ENCODE measurements around the gene CDK17. TPM values are rescaled to one million over a fixed set of nuclear protein-coding genes. Genes with fewer than 3 reads are reported as not detected.
"Not testable (repeated sequence)": the region's sequence is repeated elsewhere in the genome, so short reads cannot be mapped to it uniquely, and the experiment has no call there.

Gene CDK17
- 132 TPM for total RNA-seq

- FAIRE-seq (no peak), DNase-seq (ENCODE audit: low spot score in 2 of 2) (peak; percentile 88 to 92)
Measured at GRCh38 chr12:96399919-96400630, at the start of gene CDK17. TSS of gene CDK17 (minus strand) at chr12:96400439. CDS start at chr12:96334836, 65,603 bp downstream.

- FAIRE-seq (no peak), DNase-seq (ENCODE audit: low spot score in 2 of 2) (no peak)
Measured at GRCh38 chr12:96448300-96448699, 48.1 kb upstream of the CDK17 start.

- FAIRE-seq, result no peak
- DNase-seq (ENCODE audit: low spot score in 2 of 2), result no peak
Measured at GRCh38 chr12:96447256-96447655, 47.0 kb upstream of the CDK17 start.

- no peak for FAIRE-seq
Measured at GRCh38 chr12:96445691-96446583, 45.7 kb upstream of the CDK17 start.

GRCh38 chr12:96444399-96444798, 44.2 kb upstream of the CDK17 start:
- FAIRE-seq (no peak), DNase-seq (ENCODE audit: low spot score in 2 of 2) (no peak)

More at GRCh38 chr12:96445691-96446583, 45.7 kb upstream of the CDK17 start:
- no peak for DNase-seq (ENCODE audit: low spot score in 2 of 2)

GRCh38 chr12:96442906-96443305, 42.7 kb upstream of the CDK17 start:
- DNase-seq (ENCODE audit: low spot score in 2 of 2) (no peak), FAIRE-seq (no peak)

GRCh38 chr12:96441816-96442215, 41.6 kb upstream of the CDK17 start:
- no peak for FAIRE-seq
- no peak for DNase-seq (ENCODE audit: low spot score in 2 of 2)

GRCh38 chr12:96438330-96438729, 38.1 kb upstream of the CDK17 start:
- no peak for DNase-seq (ENCODE audit: low spot score in 2 of 2)
- FAIRE-seq, result no peak

GRCh38 chr12:96437171-96437445, 36.9 kb upstream of the CDK17 start:
- FAIRE-seq (no peak), DNase-seq (ENCODE audit: low spot score in 2 of 2) (no peak)

- DNase-seq (ENCODE audit: low spot score in 2 of 2) (no peak), FAIRE-seq (no peak)
Measured at GRCh38 chr12:96436366-96437170, 36.3 kb upstream of the CDK17 start.

GRCh38 chr12:96434107-96434506, 33.9 kb upstream of the CDK17 start:
- FAIRE-seq, result no peak
- no peak for DNase-seq (ENCODE audit: low spot score in 2 of 2)

- not testable (repeated sequence) for DNase-seq (ENCODE audit: low spot score in 2 of 2); FAIRE-seq
Measured at GRCh38 chr12:96432496-96433321, 32.5 kb upstream of the CDK17 start.

- no peak for FAIRE-seq
- DNase-seq (ENCODE audit: low spot score in 2 of 2), result no peak
Measured at GRCh38 chr12:96431067-96431466, 30.8 kb upstream of the CDK17 start.

GRCh38 chr12:96427269-96427729, 27.1 kb upstream of the CDK17 start:
- FAIRE-seq, result no peak
- DNase-seq (ENCODE audit: low spot score in 2 of 2), result peak in 1 of 2 donors; percentile 12

GRCh38 chr12:96425951-96426350, 25.7 kb upstream of the CDK17 start:
- no peak for DNase-seq (ENCODE audit: low spot score in 2 of 2)
- no peak for FAIRE-seq

- no peak for FAIRE-seq
- DNase-seq (ENCODE audit: low spot score in 2 of 2), result no peak
Measured at GRCh38 chr12:96425321-96425720, 25.1 kb upstream of the CDK17 start.

- FAIRE-seq (no peak), DNase-seq (ENCODE audit: low spot score in 2 of 2) (no peak)
Measured at GRCh38 chr12:96424601-96425000, 24.4 kb upstream of the CDK17 start.

- DNase-seq (ENCODE audit: low spot score in 2 of 2) (no peak), FAIRE-seq (no peak)
Measured at GRCh38 chr12:96422192-96422591, 22.0 kb upstream of the CDK17 start.

- DNase-seq (ENCODE audit: low spot score in 2 of 2), result no peak
- FAIRE-seq, result no peak
Measured at GRCh38 chr12:96421014-96421413, 20.8 kb upstream of the CDK17 start.

- FAIRE-seq, result no peak
- DNase-seq (ENCODE audit: low spot score in 2 of 2), result no peak
Measured at GRCh38 chr12:96420277-96420835, 20.1 kb upstream of the CDK17 start.
